Fibroblast of the aortic adventitia (primary cell): ENCODE measurements around the gene IKBKE. TPM values are rescaled to one million over a fixed set of nuclear protein-coding genes. Genes with fewer than 3 reads are reported as not detected.

Experiments used
- DNase-seq: peaks from one replicate; pipeline ENCODE4 v3.0.0-alpha.2; 2010; ENCODE audit warnings: low read depth
- H3K4me3 ChIP-seq: 2 replicates; pipeline ENCODE4 v1.5.1; 2011; ENCODE audit warnings: low read depth, mild to moderate bottlenecking, control low read depth, low read length, moderate library complexity
- CTCF ChIP-seq: IDR thresholded peaks from 2 replicates; pipeline ENCODE4 v1.5.1; 2011; ENCODE audit warnings: mild to moderate bottlenecking, low read length, control low read depth, inconsistent platforms; ENCODE audit not compliant: insufficient read depth
- small RNA-seq: library from RNA; depleted of rRNA; stranded (forward); fragments of <200 nt; gene quantifications from one replicate; pipeline ENCODE3, GENCODE V24; 2012
- total RNA-seq: library from RNA; depleted of rRNA; stranded (reverse); fragments of >200 nt; gene quantifications from 2 replicates; pipeline ENCODE4 v1.2.3, GENCODE V29; 2012; ENCODE audit warnings: low replicate concordance

The IKBKE gene
- total RNA-seq, 1 donor, result 11.5 TPM

GRCh38 chr1:206538901-206539640, 68.8 kb downstream of the IKBKE start:
- no peak for DNase-seq
- H3K4me3 ChIP-seq, result no peak overlapping the region
- TF ChIP-seq CTCF, result no peak

- no peak for TF ChIP-seq CTCF
- no peak overlapping the region for H3K4me3 ChIP-seq
- peak; percentile 61 for DNase-seq
These were observed 69.9 kb downstream of the IKBKE start for GRCh38 chr1:206540044-206540780.

- H3K4me3 ChIP-seq, result no peak overlapping the region
- no peak for TF ChIP-seq CTCF
- DNase-seq, result no peak
These were observed 71.1 kb downstream of the IKBKE start for GRCh38 chr1:206541236-206541833.

GRCh38 chr1:206544562-206545257, 74.4 kb downstream of the IKBKE start:
- no peak overlapping the region for H3K4me3 ChIP-seq
- peak; percentile 92 for TF ChIP-seq CTCF
- DNase-seq, result peak; percentile 45

- H3K4me3 ChIP-seq, result no peak overlapping the region
- TF ChIP-seq CTCF, result no peak
- no peak for DNase-seq
These were observed 75.1 kb downstream of the IKBKE start for GRCh38 chr1:206545351-206545750.

Small RNA genes within 50 kb of the gene (small RNA-seq; reads per million reads assigned to genes)
- gene MIR6769B, result not detected

Other genes with a start within 250 kb of the IKBKE start
- gene RASSF5, start 37.1 kb downstream of the IKBKE start, total RNA-seq, result 4.1 and 6.6 TPM in 2 replicates
- 33.5 and 42.5 TPM in 2 replicates for gene EIF2D, start 142.0 kb downstream of the IKBKE start, total RNA-seq
- 19.7 and 27.7 TPM in 2 replicates for gene DYRK3, start 165.1 kb downstream of the IKBKE start, total RNA-seq
- gene MAPKAPK2, start 214.4 kb downstream of the IKBKE start, total RNA-seq, result 18.5 and 31.0 TPM in 2 replicates